Neural crest cell (in vitro differentiated cells): ENCODE results near the gene ZBTB7B. TPM values are rescaled to one million over a fixed set of nuclear protein-coding genes. Genes with fewer than 3 reads are reported as not detected.

ENCODE experiments used
- DNase-seq: peaks from one replicate; pipeline ENCODE4 v3.0.0; 2021; ENCODE audit warnings: low read depth, mixed read lengths, low spot score
- H3K27ac Mint-ChIP-seq: one replicate; pipeline ENCODE4 v1.8.0; 2021; ENCODE audit warnings: mild to moderate bottlenecking, mixed read lengths; ENCODE audit not compliant: unreplicated experiment
- H3K27me3 Mint-ChIP-seq: 2 replicates; pipeline ENCODE4 v1.8.0; 2021; ENCODE audit warnings: low read depth, mild to moderate bottlenecking, mixed read lengths
- H3K36me3 Mint-ChIP-seq: 2 replicates; pipeline ENCODE4 v1.8.0; 2021; ENCODE audit warnings: low read depth, mild to moderate bottlenecking, mixed read lengths
- H3K4me1 Mint-ChIP-seq: 2 replicates; pipeline ENCODE4 v1.8.0; 2021; ENCODE audit warnings: mixed read lengths
- H3K4me3 Mint-ChIP-seq: one replicate; pipeline ENCODE4 v1.8.0; 2021; ENCODE audit warnings: mild to moderate bottlenecking, mixed read lengths
- H3K9me3 Mint-ChIP-seq: 2 replicates; pipeline ENCODE4 v1.8.0; 2021; ENCODE audit warnings: mixed read lengths
- long read RNA-seq: library from polyadenylated mRNA; unstranded; transcript quantifications from one replicate; pipeline ENCODE4 v2.0.0, GENCODE V29; 2020
- total RNA-seq: library from RNA; stranded (reverse); gene quantifications from 2 replicates; pipeline ENCODE4 v1.2.1, GENCODE V29; 2021
- TF ChIP-seq, protein P1 (sequence below): fragments of 200-600 bp; sonication (generic); conservative IDR thresholded peaks from 2 replicates; pipeline ENCODE4 v1.5.0; 2021; ENCODE audit warnings: antibody characterized with exemption, mild to moderate bottlenecking

Gene ZBTB7B
- 5.9 and 6.9 TPM in 2 replicates for total RNA-seq
- long read RNA-seq, partial matches to known transcripts = 0 of 1 reads
- long read RNA-seq, other reads (novel, unspliced or antisense) = 1 of 1 reads

DNA sequence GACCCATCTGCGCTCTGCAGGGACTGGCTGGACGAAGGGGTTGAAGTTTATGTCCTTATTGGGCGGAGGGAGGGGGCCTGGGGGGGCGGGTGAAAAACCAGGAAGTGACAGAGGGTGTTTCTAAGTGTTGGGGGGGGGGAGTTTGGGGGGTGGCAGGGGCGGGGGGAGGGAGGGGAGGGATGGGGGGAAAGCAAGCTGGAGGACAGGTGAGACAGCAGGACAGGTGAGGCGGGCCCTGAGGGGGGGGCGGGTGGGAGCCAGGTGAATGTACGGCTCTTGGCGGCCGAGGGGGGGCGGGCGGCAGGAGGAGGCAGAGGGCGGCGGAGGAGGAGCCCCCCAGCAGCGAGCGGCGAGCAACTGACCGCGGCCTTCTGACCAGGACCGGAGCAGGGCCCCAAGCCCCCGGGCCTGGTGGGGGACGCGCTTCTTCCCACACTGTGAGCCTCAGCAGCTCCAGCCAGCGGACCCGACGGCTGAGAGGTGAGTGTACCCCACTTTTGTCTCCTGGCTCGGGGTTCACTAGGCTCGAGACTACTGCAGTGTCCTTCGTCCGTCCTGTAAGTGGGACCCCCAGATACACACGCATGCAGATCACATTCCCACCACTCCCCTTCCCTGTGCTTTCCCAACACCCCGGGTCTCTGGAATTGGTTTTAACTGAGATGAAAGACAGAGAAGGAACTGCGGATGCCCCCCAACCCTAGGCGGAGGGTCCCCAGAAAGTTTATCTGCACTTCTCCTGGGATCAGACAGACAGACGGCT, at the start of gene ZBTB7B:
Gene ZBTB7B, plus strand, starts transcription at position 339 of the 763 bp plus-strand sequence. CDS start 11,859 bp downstream, outside the sequence.
- Mint-ChIP-seq H3K4me1 (peaks cover 36% of the 10 kb centered on the region), H3K9me3 (no peaks in the 10 kb centered on the region), H3K27ac (peak within 1 kb of the TSS; percentile 50), H3K36me3 (no peaks in the 10 kb centered on the region), H3K27me3 (no peaks in the 10 kb centered on the region), H3K4me3 (peak within 1 kb of the TSS; percentile 93)
- TF ChIP-seq, protein P1, sequence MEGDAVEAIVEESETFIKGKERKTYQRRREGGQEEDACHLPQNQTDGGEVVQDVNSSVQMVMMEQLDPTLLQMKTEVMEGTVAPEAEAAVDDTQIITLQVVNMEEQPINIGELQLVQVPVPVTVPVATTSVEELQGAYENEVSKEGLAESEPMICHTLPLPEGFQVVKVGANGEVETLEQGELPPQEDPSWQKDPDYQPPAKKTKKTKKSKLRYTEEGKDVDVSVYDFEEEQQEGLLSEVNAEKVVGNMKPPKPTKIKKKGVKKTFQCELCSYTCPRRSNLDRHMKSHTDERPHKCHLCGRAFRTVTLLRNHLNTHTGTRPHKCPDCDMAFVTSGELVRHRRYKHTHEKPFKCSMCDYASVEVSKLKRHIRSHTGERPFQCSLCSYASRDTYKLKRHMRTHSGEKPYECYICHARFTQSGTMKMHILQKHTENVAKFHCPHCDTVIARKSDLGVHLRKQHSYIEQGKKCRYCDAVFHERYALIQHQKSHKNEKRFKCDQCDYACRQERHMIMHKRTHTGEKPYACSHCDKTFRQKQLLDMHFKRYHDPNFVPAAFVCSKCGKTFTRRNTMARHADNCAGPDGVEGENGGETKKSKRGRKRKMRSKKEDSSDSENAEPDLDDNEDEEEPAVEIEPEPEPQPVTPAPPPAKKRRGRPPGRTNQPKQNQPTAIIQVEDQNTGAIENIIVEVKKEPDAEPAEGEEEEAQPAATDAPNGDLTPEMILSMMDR = no peak
- no peak for DNase-seq

- Mint-ChIP-seq H3K4me1 (peaks cover 53% of the 10 kb centered on the region), H3K27me3 (no peaks in the 10 kb centered on the region), H3K4me3 (no peak overlapping the region), H3K36me3 (no peaks in the 10 kb centered on the region), H3K9me3 (no peaks in the 10 kb centered on the region), H3K27ac (no peak overlapping the region)
- TF ChIP-seq, protein P1 = no peak
- DNase-seq = no peak
Measured at GRCh38 chr1:154953611-154954038, 49.0 kb upstream of the ZBTB7B start.

- TF ChIP-seq, protein P1 = no peak
- no peak for DNase-seq
- Mint-ChIP-seq H3K27me3 (no peaks in the 10 kb centered on the region), H3K4me1 (peaks cover 53% of the 10 kb centered on the region), H3K4me3 (peak overlapping the region; percentile 90), H3K36me3 (no peaks in the 10 kb centered on the region), H3K9me3 (no peaks in the 10 kb centered on the region), H3K27ac (peak overlapping the region; percentile 98)
Measured at GRCh38 chr1:154954541-154954940, 48.1 kb upstream of the ZBTB7B start.

DNA sequence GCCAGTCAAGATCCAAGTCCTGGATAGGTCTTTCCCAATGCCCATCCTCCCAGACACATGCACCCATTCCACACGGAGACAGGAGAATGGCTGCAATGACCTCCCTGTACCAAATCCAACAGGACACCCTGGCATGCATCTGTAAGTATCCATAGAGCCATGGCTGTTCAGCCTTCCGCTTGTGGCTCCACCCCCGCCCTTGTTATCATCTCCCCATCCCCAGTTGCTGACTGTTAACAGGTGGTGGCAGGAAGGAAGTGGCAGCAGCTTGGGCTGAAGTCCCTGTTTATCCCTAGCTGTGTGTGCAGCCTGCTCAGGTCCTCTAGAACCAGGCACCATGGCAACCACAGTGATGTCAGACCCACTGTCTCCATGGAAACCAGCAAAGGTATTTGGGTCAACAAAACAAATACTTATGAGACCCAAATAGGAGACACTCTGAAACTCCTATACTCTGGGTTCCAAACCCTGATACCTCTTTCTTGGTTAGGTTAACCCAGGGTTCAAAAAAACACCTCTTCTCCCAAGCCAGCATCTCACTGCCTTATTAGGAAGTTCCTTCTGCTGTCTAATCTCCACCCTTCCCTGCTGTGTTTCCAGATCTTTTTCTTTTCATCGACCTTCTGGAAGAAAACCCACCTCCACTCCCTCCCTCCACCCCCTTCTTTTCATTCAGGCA, 47.4 kb upstream of the ZBTB7B start:
- TF ChIP-seq, protein P1 = no peak
- no peaks in the 10 kb centered on the region for H3K27me3 Mint-ChIP-seq
- peaks cover 53% of the 10 kb centered on the region for H3K4me1 Mint-ChIP-seq
- peak overlapping the region; percentile 98 for H3K27ac Mint-ChIP-seq
- DNase-seq = no peak
- H3K36me3 Mint-ChIP-seq = no peaks in the 10 kb centered on the region
- H3K9me3 Mint-ChIP-seq = no peaks in the 10 kb centered on the region
- H3K4me3 Mint-ChIP-seq = peak overlapping the region; percentile 90

GRCh38 chr1:154955718-154956543, 46.7 kb upstream of the ZBTB7B start, which contains the start of gene PBXIP1:
PBXIP1 (minus strand) TSS chr1:154956099; CDS start chr1:154953721, 2,378 bp downstream.
- Mint-ChIP-seq H3K4me3 (peak within 1 kb of the TSS; percentile 90), H3K27ac (peak within 1 kb of the TSS; percentile 98)
- peak; percentile 74 for DNase-seq

More at GRCh38 chr1:154955718-154956543, 46.7 kb upstream of the ZBTB7B start, which contains the start of gene PBXIP1:
- TF ChIP-seq, protein P1 = peak; percentile 8
- H3K4me1 Mint-ChIP-seq = peaks cover 59% of the 10 kb centered on the region
- no peaks in the 10 kb centered on the region for H3K36me3 Mint-ChIP-seq
- no peaks in the 10 kb centered on the region for H3K9me3 Mint-ChIP-seq
- H3K27me3 Mint-ChIP-seq = no peaks in the 10 kb centered on the region
